Right lobe of liver (tissue), 6 donors: ENCODE data around the gene GLIS1. TPM values are rescaled to one million over a fixed set of nuclear protein-coding genes. Genes with fewer than 3 reads are reported as not detected.

Source experiments
- ATAC-seq, 4 donors: fragments of 200-7000 bp; cut with Tn5 transposase; one replicate each; pipeline ENCODE4 v1.9.1; 2020; ENCODE audit warnings: mild to moderate bottlenecking in 4 of 4, moderate library complexity in 4 of 4
- DNase-seq, 3 donors: peaks; one replicate each; pipeline ENCODE4 v3.0.0-alpha.2; 2020
- H3K27ac ChIP-seq, 3 donors: fragments of 200-600 bp; one replicate each; pipeline ENCODE4 v1.8.0; 2022
- H3K27me3 ChIP-seq, 2 donors: fragments of 200-600 bp; one replicate each; pipeline ENCODE4 v1.8.0; 2022
- H3K36me3 ChIP-seq, 4 donors: fragments of 200-600 bp; sonication (generic) in 1 of 4; one replicate each; pipeline versions ENCODE4 v1.5.1 to v1.8.0; 2017 to 2022; ENCODE audit warnings: control low read depth in 1 of 4
- H3K4me1 ChIP-seq, 4 donors: fragments of 200-600 bp; sonication (generic) in 1 of 4; one replicate each; pipeline versions ENCODE4 v1.5.1 to v1.8.0; 2017 to 2022; ENCODE audit warnings: control low read depth in 1 of 4
- H3K4me3 ChIP-seq, 3 donors: fragments of 200-600 bp; one replicate each; pipeline ENCODE4 v1.8.0; 2022
- H3K9me3 ChIP-seq, 4 donors: fragments of 200-600 bp; sonication (generic) in 1 of 4; one replicate each; pipeline versions ENCODE4 v1.5.1 to v1.8.0; 2017 to 2022; ENCODE audit warnings: control low read depth in 1 of 4
- CTCF ChIP-seq, 4 donors: fragments of 200-600 bp in 3 of 4; fragments of 450-650 bp in 1 of 4; IDR thresholded peaks; one replicate each; pipeline versions ENCODE4 v1.5.1 to v1.8.0; 2016 to 2022; ENCODE audit warnings: antibody characterized with exemption in 4 of 4, mild to moderate bottlenecking in 2 of 4
- POLR2A ChIP-seq: fragments of 450-650 bp; IDR thresholded peaks from one replicate; pipeline ENCODE4 v1.6.1; 2017; ENCODE audit warnings: antibody characterized with exemption, mild to moderate bottlenecking
- WGBS: methylation state at CpG from one replicate; pipeline ENCODE4 v1.1.6; 2018; ENCODE audit warnings: low coverage, low lambda C conversion rate; ENCODE audit not compliant: insufficient coverage; ENCODE audit errors: missing lambda C conversion rate; 5-methylcytosine and 5-hydroxymethylcytosine counted together
- intact Hi-C, 2 donors: fragments of 100-400 bp; cut with DNase I; formaldehyde crosslinking; loops; one replicate each; pipeline versions ENCODE4 v1.11.2 to v1.14.1; 2022
- total RNA-seq, 6 experiments: library from RNA; depleted of rRNA in 2 of 6; stranded (reverse); fragments of >200 nt in 2 of 6; fragmentation: NEBNext Ultra II Directional in 3 of 6; extraction: Animal tissue kit (Norgen Biotek cat#: 25700) in 3 of 6; gene quantifications; one replicate each; pipeline versions ENCODE4 v1.1.0 to v1.2.4, GENCODE V29; 2016 to 2023
- donor health status: DM: no; HTN: yes; CAD: no.
- donor health status: DM: no; HTN: no; CAD: no.
- donor health status: DM: no; HTN: no; CAD: no.
- donor health status: DM: no; HTN: yes; CAD: no.
- donor health status: DM: no; HTN: yes; CAD: no.

The GLIS1 gene
- total RNA-seq, 6 experiments from 2014 or later, result not detected

GRCh38 chr1:53677486-53677885, 61.5 kb downstream of the GLIS1 start:
- 85% methylated on average over 7 of the region's 15 CpGs for WGBS
- Histone ChIP-seq H3K27ac (no peak overlapping the region), H3K36me3 (no peaks in the 10 kb centered on the region), H3K27me3 (no peaks in the 10 kb centered on the region), H3K4me1 (no peaks in the 10 kb centered on the region), H3K4me3 (no peak overlapping the region), H3K9me3 (no peaks in the 10 kb centered on the region)
- ATAC-seq (no peak), DNase-seq (no peak)
- intact Hi-C loops, result no loop called here
- TF ChIP-seq POLR2A, result no peak
- no peak for TF ChIP-seq CTCF (IDR thresholded peaks at IDR 0.05)

- intact Hi-C loops, result no loop called here
- no peaks in the 10 kb centered on the region for H3K27me3 ChIP-seq
- H3K4me1 ChIP-seq, result no peaks in the 10 kb centered on the region
- no peak for TF ChIP-seq CTCF (IDR thresholded peaks at IDR 0.05)
- no peaks in the 10 kb centered on the region for H3K36me3 ChIP-seq
- no peak overlapping the region for H3K27ac ChIP-seq
- no peak for DNase-seq
- peak in 1 of 4 donors; percentile 9 for ATAC-seq
- H3K4me3 ChIP-seq, result no peak overlapping the region
- WGBS, result 72% methylated on average over 6 of the region's 9 CpGs
- no peaks in the 10 kb centered on the region for H3K9me3 ChIP-seq
These were observed 66.2 kb downstream of the GLIS1 start for GRCh38 chr1:53672785-53673184.

GRCh38 chr1:53672243-53672642, 66.7 kb downstream of the GLIS1 start:
- TF ChIP-seq CTCF (IDR thresholded peaks at IDR 0.05) (no peak), POLR2A (no peak)
- DNase-seq (no peak), ATAC-seq (no peak)
- no peak overlapping the region for H3K27ac ChIP-seq
- 80% methylated on average over 2 of the region's 5 CpGs for WGBS
- H3K27me3 ChIP-seq, result no peaks in the 10 kb centered on the region
- intact Hi-C loops, result no loop called here
- no peaks in the 10 kb centered on the region for H3K36me3 ChIP-seq
- no peaks in the 10 kb centered on the region for H3K4me1 ChIP-seq
- H3K9me3 ChIP-seq, result no peaks in the 10 kb centered on the region
- no peak overlapping the region for H3K4me3 ChIP-seq

- DNase-seq (no peak), ATAC-seq (no peak)
- Histone ChIP-seq H3K27me3 (no peaks in the 10 kb centered on the region), H3K27ac (no peak overlapping the region), H3K4me3 (no peak overlapping the region), H3K4me1 (no peaks in the 10 kb centered on the region), H3K36me3 (no peaks in the 10 kb centered on the region), H3K9me3 (no peaks in the 10 kb centered on the region)
- intact Hi-C loops, result no loop called here
- WGBS, result 100% methylated on average over 1 of the region's 3 CpGs
- TF ChIP-seq CTCF (IDR thresholded peaks at IDR 0.05), result no peak
- TF ChIP-seq POLR2A, result no peak
These were observed 69.3 kb downstream of the GLIS1 start for GRCh38 chr1:53669621-53670191.

GRCh38 chr1:53666566-53666965, 72.4 kb downstream of the GLIS1 start:
- H3K9me3 ChIP-seq, result no peaks in the 10 kb centered on the region
- 100% methylated on average over 1 of the region's 1 CpG for WGBS
- H3K27ac ChIP-seq, result no peak overlapping the region
- no peak overlapping the region for H3K4me3 ChIP-seq
- no peak for ATAC-seq
- no peaks in the 10 kb centered on the region for H3K27me3 ChIP-seq
- no peaks in the 10 kb centered on the region for H3K36me3 ChIP-seq
- no peak for TF ChIP-seq POLR2A
- TF ChIP-seq CTCF (IDR thresholded peaks at IDR 0.05), result no peak
- peak in 2 of 3 donors; percentile 8 to 11 for DNase-seq
- no peaks in the 10 kb centered on the region for H3K4me1 ChIP-seq
- intact Hi-C loops, result no loop called here
